Measurements from ENCODE around the gene VWA8.
A peak's percentile ranks its signal among the peaks of the same experiment; 100 is the strongest.

The VWA8 gene

GRCh38 chr13:41701676-41702075 is 259.2 kb downstream of the VWA8 start:
- intact Hi-C loops (cut with DNase I; ENCODE audit: low total_unique reads): no loop called here
- Histone ChIP-seq H3K27ac (no peak overlapping the region), H3K4me3 (no peak overlapping the region), H3K27me3 (no peaks in the 10 kb centered on the region), H3K9me3 (no peaks in the 10 kb centered on the region), H3K36me3 (no peaks in the 10 kb centered on the region), H3K4me1 (peaks cover 0 to 59% (median 26%) of the 10 kb centered on the region in 4 donors)
- TF ChIP-seq, protein P1, sequence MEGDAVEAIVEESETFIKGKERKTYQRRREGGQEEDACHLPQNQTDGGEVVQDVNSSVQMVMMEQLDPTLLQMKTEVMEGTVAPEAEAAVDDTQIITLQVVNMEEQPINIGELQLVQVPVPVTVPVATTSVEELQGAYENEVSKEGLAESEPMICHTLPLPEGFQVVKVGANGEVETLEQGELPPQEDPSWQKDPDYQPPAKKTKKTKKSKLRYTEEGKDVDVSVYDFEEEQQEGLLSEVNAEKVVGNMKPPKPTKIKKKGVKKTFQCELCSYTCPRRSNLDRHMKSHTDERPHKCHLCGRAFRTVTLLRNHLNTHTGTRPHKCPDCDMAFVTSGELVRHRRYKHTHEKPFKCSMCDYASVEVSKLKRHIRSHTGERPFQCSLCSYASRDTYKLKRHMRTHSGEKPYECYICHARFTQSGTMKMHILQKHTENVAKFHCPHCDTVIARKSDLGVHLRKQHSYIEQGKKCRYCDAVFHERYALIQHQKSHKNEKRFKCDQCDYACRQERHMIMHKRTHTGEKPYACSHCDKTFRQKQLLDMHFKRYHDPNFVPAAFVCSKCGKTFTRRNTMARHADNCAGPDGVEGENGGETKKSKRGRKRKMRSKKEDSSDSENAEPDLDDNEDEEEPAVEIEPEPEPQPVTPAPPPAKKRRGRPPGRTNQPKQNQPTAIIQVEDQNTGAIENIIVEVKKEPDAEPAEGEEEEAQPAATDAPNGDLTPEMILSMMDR (IDR thresholded peaks at IDR 0.05): no peak
- DNase-seq: no peak

GRCh38 chr13:41700790-41701310 is 260.1 kb downstream of the VWA8 start:
- no peaks in the 10 kb centered on the region for H3K36me3 ChIP-seq
- no peaks in the 10 kb centered on the region for H3K27me3 ChIP-seq
- peak overlapping the region in 1 of 2 donors; percentile 8 for H3K27ac ChIP-seq
- TF ChIP-seq, protein P1 (IDR thresholded peaks at IDR 0.05): no peak
- no peaks in the 10 kb centered on the region for H3K9me3 ChIP-seq
- H3K4me3 ChIP-seq: no peak overlapping the region
- intact Hi-C loops (cut with DNase I; ENCODE audit: low total_unique reads): no loop called here
- DNase-seq: no peak
- peaks cover 0 to 52% (median 19%) of the 10 kb centered on the region in 4 donors for H3K4me1 ChIP-seq

GRCh38 chr13:41699759-41700158 is 261.1 kb downstream of the VWA8 start:
- Histone ChIP-seq H3K4me3 (no peak overlapping the region), H3K4me1 (peaks cover 7 to 53% (median 24%) of the 10 kb centered on the region in 4 donors), H3K27me3 (no peaks in the 10 kb centered on the region), H3K9me3 (no peaks in the 10 kb centered on the region), H3K27ac (no peak overlapping the region), H3K36me3 (no peaks in the 10 kb centered on the region)
- intact Hi-C loops (cut with DNase I; ENCODE audit: low total_unique reads): no loop called here
- no peak for DNase-seq
- TF ChIP-seq, protein P1 (IDR thresholded peaks at IDR 0.05): no peak

DNA sequence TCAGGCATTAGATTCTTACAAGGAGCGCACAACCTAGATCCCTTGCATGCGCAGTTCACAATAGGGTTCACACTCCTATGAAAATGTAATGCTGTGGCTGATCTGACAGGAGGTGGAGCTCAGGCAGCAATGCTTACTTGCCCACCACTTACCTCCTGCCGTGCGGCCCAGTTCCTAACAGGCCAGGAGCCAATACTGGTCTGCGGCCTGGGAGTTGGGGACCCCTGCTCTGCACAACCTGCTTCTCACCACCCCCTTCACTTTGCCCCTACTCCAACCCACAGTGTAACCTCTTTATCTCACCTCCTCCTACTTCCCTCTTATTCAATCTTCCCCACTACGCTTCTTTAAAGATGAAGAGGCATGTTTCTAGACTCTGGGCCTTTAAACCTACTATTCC is 263.3 kb downstream of the VWA8 start:
- Histone ChIP-seq H3K27me3 (no peaks in the 10 kb centered on the region), H3K27ac (no peak overlapping the region), H3K9me3 (no peaks in the 10 kb centered on the region), H3K4me3 (no peak overlapping the region), H3K4me1 (peaks cover 7 to 60% (median 24%) of the 10 kb centered on the region in 4 donors), H3K36me3 (no peaks in the 10 kb centered on the region)
- DNase-seq: no peak
- intact Hi-C loops (cut with DNase I; ENCODE audit: low total_unique reads): no loop called here
- TF ChIP-seq, protein P1 (IDR thresholded peaks at IDR 0.05): no peak

GRCh38 chr13:41696163-41697003 is 264.5 kb downstream of the VWA8 start:
- Histone ChIP-seq H3K27me3 (no peaks in the 10 kb centered on the region), H3K27ac (no peak overlapping the region), H3K4me1 (peaks cover 7 to 48% (median 20%) of the 10 kb centered on the region in 4 donors), H3K36me3 (no peaks in the 10 kb centered on the region), H3K4me3 (no peak overlapping the region), H3K9me3 (no peaks in the 10 kb centered on the region)
- no peak for DNase-seq
- TF ChIP-seq, protein P1 (IDR thresholded peaks at IDR 0.05): no peak
- intact Hi-C loops (cut with DNase I; ENCODE audit: low total_unique reads): no loop called here

Data from tibial artery (tissue), 4 donors.